Astrocyte of the hippocampus (primary cell): ENCODE data around the gene PRDM16.

Experiments
- DNase-seq: peaks from one replicate; pipeline ENCODE4 v3.0.0; 2011; ENCODE audit warnings: low read depth, low spot score

The PRDM16 gene

GRCh38 chr1:3427711-3428704, 359.0 kb downstream of the PRDM16 start:
- DNase-seq: no peak

GRCh38 chr1:3428899-3429298, 359.9 kb downstream of the PRDM16 start:
- no peak for DNase-seq

- no peak for DNase-seq
Observed at GRCh38 chr1:3429320-3429719, 360.3 kb downstream of the PRDM16 start.

- no peak for DNase-seq
Observed at GRCh38 chr1:3429766-3430165, 360.8 kb downstream of the PRDM16 start.

GRCh38 chr1:3430406-3430805, 361.4 kb downstream of the PRDM16 start:
- DNase-seq: no peak

- DNase-seq: no peak
Observed at GRCh38 chr1:3430820-3431219, 361.8 kb downstream of the PRDM16 start.

GRCh38 chr1:3431266-3431665, 362.3 kb downstream of the PRDM16 start:
- DNase-seq: no peak

- DNase-seq: no peak
Observed at GRCh38 chr1:3431686-3432085, 362.7 kb downstream of the PRDM16 start.

- DNase-seq: no peak
Observed at GRCh38 chr1:3432306-3432705, 363.3 kb downstream of the PRDM16 start.

- DNase-seq: no peak
Observed at GRCh38 chr1:3433076-3433475, 364.1 kb downstream of the PRDM16 start.

GRCh38 chr1:3433596-3434320, 364.8 kb downstream of the PRDM16 start:
- DNase-seq: no peak

- DNase-seq: no peak
Observed at GRCh38 chr1:3434406-3435110, 365.6 kb downstream of the PRDM16 start.

GRCh38 chr1:3435666-3436065, 366.7 kb downstream of the PRDM16 start:
- no peak for DNase-seq

GRCh38 chr1:3436451-3436850, 367.4 kb downstream of the PRDM16 start:
- DNase-seq: no peak

- no peak for DNase-seq
Observed at GRCh38 chr1:3436901-3437300, 367.9 kb downstream of the PRDM16 start.

GRCh38 chr1:3438661-3439180, 369.7 kb downstream of the PRDM16 start:
- DNase-seq: no peak

- DNase-seq: no peak
Observed at GRCh38 chr1:3439346-3440299, 370.6 kb downstream of the PRDM16 start.

GRCh38 chr1:3440300-3440681, 371.3 kb downstream of the PRDM16 start:
- no peak for DNase-seq

GRCh38 chr1:3440711-3441409, 371.9 kb downstream of the PRDM16 start:
- DNase-seq: no peak

GRCh38 chr1:3441410-3441847, 372.4 kb downstream of the PRDM16 start:
- DNase-seq: no peak
